Spleen (tissue), 7 donors: Measurements from ENCODE around the gene POP4.

Source experiments
- CTCF ChIP-seq, 11 experiments: fragments of 200-600 bp in 7 of 11; fragments of 450-650 bp in 4 of 11; sonication (generic) in 4 of 11; IDR thresholded peaks in 8 of 11; conservative IDR thresholded peaks in 3 of 11; 1 replicate in 7 of 11; 2 replicates in 4 of 11; pipeline versions ENCODE4 v1.4.0 to v1.8.0; 2016 to 2021; ENCODE audit warnings: antibody characterized with exemption in 11 of 11, inconsistent platforms in 4 of 11, mild to moderate bottlenecking in 1 of 11
- POLR2A ChIP-seq, 3 donors: fragments of 450-650 bp; IDR thresholded peaks; one replicate each; pipeline ENCODE4 v1.5.1; 2017; ENCODE audit warnings: antibody characterized with exemption in 3 of 3, mild to moderate bottlenecking in 1 of 3
- donor health status: DM: no; HTN: no; CAD: no; lungs with moderate emphysema.
- donor health status: DM: no; HTN: no; CAD: no.
- donor health status: DM: no; HTN: no; CAD: no.

GRCh38 chr19:29631450-29631849, 25.4 kb downstream of the POP4 start:
- TF ChIP-seq POLR2A (IDR thresholded peaks at IDR 0.05), result no peak
- no peak for TF ChIP-seq CTCF (IDR thresholded peaks at IDR 0.05 in 8 of 11, conservative IDR thresholded peaks at IDR 0.05 in 3 of 11)
